CD4-positive, alpha-beta T cell treated with Interleukin-10 for 1 hour (primary cell): Measurements from ENCODE around the gene NKAIN1.
"Not testable (repeated sequence)": the region's sequence is repeated elsewhere in the genome, so short reads cannot be mapped to it uniquely, and the experiment has no call there.

ENCODE experiments used
- DNase-seq: peaks from one replicate; pipeline ENCODE4 v3.0.0-alpha.2; 2020

The NKAIN1 gene

GRCh38 chr1:31232689-31233088, 7.0 kb downstream of the NKAIN1 start:
- DNase-seq: no peak

DNA sequence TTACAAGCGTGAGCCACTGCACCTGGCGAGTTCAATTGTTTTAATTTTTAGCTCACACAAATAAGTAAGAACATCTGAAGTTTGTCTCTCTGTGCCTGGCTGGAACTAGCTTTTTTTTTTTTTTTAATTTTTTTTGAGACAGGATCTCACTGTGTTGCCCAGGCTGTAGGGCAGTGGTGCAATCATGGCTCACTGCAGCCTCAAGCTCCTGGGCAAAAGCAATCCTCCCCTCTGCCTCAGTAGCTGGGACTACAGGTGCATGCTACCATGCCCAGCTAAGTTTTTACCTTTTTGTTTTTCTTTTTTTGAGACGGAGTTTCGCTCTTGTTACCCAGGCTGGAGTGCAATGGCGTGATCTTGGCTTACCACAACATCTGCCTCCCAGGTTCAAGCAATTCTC, 7.9 kb downstream of the NKAIN1 start:
- DNase-seq: no peak

DNA sequence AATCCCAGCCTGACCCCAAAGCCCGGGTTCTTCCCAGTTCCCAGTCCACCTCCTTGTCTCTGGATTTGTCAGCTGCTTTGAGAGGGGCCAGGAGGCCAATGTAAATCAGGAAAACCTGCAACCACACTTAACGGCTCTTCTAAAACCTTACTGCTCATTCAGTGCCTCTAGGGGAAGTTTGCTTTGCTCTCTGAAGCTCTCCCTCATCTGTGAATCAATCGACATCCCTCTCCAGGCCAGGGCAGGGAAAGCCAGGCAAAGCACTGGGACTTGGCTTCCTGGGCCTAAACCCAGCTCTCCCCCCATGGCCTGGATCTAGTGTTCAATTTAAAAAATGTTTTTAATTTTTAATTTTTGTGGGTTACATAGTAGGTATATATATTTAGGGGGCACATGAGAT, 9.3 kb downstream of the NKAIN1 start:
- no peak for DNase-seq

DNA sequence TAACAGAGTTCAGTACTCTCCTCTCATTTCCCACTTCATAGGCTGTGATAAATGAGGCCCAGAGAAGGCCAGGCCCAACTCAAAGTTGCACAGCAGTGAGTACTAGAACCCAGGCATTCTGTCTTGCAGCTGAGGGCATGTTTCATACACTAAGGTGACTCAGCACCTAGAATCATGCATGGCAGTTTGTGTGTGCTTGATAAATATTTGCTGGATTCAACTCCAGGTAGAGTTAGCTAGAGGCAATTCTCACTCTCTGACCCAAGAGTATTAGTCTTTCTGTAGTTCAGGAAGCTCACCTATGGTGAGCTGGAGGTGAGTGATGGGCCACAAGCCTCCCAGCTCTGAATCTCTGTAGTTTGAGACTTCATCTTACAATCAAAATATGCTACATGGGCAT, 10.7 kb downstream of the NKAIN1 start:
- no peak for DNase-seq

GRCh38 chr1:31227891-31228568, 11.7 kb downstream of the NKAIN1 start:
- no peak for DNase-seq

DNA sequence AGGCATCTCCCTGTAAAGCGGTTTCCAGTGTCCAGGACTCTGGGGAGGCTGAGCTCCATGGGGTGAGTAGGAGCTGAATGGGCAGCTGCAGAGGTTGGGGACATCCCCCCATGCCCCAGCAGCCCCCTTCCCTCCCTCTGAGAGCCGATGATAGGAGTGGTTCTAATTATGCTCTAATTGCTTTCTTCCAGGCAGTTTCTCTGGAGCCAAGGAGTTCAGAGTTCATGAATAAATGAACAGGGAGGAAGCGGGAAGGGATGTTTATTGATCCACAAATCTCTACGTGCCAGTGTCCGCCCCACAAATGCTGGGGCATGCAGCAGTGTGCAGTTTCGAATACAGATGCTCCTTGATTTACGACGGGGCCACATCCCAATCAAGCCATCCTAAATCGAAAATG, 15.6 kb downstream of the NKAIN1 start:
- no peak for DNase-seq

GRCh38 chr1:31222176-31222575, 17.5 kb downstream of the NKAIN1 start:
- DNase-seq: no peak

- no peak for DNase-seq
Measured at GRCh38 chr1:31221072-31221471, 18.6 kb downstream of the NKAIN1 start.

DNA sequence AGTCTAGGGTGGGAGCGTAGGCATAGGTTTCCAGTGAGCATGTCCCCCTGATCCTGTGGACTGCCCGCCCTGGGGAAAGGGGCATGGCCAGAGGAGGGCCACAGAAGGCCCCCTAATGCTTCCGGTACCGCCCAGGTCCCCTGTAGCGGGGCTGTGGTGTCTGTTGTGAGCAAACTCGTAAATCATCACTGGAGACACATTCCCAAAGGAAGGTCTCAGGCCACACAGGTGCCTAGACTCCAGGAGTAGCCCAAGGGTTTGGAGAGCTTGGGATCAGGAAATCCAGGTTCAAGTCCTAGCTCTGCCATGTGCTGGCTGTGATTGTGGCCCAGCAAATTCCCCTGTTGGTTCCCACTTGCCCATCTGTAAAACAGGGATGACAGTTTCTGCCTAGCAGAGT, 20.2 kb downstream of the NKAIN1 start:
- no peak for DNase-seq

- no peak for DNase-seq
Measured at GRCh38 chr1:31218705-31219104, 21.0 kb downstream of the NKAIN1 start.

GRCh38 chr1:31216016-31216415, 23.7 kb downstream of the NKAIN1 start:
- no peak for DNase-seq

GRCh38 chr1:31215065-31215570, 24.6 kb downstream of the NKAIN1 start:
- DNase-seq: no peak

DNA sequence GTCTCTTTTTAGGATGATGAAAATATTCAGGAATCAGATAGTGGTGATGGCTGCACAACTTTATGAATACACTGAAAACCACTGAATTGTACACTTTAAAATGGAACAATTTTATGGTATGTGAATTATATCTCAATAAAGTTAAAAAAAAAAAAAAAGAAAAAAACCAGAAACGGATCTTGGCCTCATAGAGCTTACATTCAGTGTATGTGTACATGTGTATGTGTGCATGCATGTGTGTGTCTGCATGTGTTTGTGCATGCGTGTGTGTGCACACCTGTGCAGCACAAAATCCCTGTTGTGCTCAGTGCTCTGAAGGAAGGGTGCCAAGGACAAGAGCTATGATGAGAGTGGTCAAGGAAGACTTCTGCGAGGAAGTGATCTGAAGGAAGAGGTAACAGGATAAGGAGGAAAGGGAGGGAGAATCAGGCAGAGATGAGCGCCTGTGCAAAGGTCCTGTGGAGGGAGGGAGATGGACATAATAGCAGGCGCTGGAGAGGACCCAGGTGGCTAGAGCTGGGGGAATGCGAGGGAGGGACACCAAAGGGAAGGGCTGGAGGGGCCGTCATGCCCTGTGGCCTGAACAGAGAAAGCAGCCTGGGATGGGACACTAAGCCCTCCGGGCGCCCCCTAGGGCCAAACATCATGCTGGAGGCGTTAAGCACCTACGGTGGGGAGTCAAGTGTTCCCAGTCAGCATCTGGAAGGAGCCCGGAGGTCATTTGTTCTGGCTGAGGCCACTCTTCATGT, 25.2 kb downstream of the NKAIN1 start:
- no peak for DNase-seq

- no peak for DNase-seq
Measured at GRCh38 chr1:31208361-31208945, 31.2 kb downstream of the NKAIN1 start.

DNA sequence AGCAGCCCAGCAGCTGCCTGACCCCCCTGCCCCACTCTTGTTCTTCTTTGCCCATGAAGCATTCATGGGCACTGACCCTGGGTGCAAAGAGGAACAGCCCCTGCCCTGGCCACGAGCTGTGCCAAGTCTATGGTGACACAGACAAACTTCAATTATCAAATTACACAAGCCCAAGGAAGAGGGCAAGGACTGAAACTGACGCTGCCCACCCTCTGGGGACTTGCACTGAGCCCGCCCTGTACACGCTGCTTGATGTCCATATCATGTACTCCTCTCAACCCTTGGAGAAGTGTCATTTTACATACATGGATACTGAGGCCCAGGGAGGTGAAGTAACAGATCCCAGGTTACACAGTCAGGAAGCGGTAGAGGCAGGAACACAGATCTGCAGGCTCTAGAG, 32.1 kb downstream of the NKAIN1 start:
- no peak for DNase-seq

GRCh38 chr1:31207046-31207445, 32.6 kb downstream of the NKAIN1 start:
- DNase-seq: no peak

DNA sequence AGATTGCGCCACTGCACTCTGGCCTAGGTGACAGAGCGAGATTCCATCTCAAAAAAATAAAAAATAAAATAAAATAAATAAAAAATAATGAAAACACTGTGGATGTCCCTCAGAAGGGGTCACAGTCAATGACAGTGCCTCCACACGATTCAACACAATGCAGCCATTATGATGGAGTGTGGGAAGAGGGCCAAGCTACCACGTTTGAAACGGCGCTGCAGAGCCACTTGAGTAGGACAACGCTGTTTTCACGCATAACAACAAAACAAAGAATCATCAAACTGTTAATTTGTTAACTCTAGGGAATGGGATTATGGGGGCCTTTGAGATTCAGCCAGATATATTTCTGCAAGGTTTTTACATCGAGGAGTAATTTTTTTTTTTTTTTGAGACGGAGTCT, 36.5 kb downstream of the NKAIN1 start:
- no peak for DNase-seq

GRCh38 chr1:31201931-31202360, 37.7 kb downstream of the NKAIN1 start:
- no peak for DNase-seq

GRCh38 chr1:31199949-31200348, 39.7 kb downstream of the NKAIN1 start:
- DNase-seq: no peak

- DNase-seq: no peak
Measured at GRCh38 chr1:31199236-31199790, 40.4 kb downstream of the NKAIN1 start.

GRCh38 chr1:31198600-31198999, 41.1 kb downstream of the NKAIN1 start:
- no peak for DNase-seq

DNA sequence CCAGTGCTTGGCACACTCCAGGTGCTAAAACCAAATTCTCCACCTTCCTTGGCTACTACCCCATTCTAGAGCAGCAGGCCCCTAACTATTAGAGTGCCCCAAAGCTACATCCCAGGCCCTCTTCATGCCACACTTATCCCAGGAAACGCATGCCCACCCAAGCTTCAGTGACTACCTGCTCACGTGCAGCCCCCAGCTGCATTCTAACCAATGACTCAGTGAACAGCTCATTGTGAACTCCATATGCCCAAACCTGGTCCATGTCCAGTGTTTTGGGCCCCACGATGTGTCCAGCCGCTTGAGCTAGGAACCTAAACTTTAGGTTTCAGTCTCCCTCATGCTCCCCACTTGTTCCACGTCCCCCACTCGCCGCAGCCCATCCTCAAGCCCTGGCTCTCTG, 41.5 kb downstream of the NKAIN1 start:
- DNase-seq: no peak

- no peak for DNase-seq
Measured at GRCh38 chr1:31196685-31197084, 43.0 kb downstream of the NKAIN1 start.

DNA sequence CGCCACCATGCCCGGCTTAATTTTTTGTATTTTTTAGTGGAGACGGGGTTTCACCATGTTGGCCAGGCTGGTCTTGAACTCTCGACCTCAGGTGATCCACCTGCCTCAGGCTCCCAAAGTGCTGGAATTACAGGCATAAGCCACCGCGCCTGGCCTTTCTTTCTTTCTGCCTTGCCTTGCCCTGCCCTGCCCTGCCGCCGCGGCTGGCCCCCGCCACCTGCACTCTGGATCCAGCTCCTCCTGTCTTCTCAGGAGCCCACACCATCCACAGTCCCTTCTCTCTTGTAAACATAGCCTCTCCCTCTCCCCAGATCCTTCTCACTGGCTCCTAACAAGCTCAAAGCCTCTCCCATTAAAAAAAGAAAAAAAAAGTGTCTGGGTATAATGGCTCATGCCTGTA, 44.4 kb downstream of the NKAIN1 start:
- DNase-seq: not testable (repeated sequence)
